ENCODE data around the gene TCEA3. TPM values are rescaled to one million over a fixed set of nuclear protein-coding genes. Genes with fewer than 3 reads are reported as not detected.

The TCEA3 gene
- total RNA-seq, 1 donor from 2014 or later, result not detected

GRCh38 chr1:23441446-23442148 lies 17.0 kb upstream of the TCEA3 start:
- H3K4me1 Mint-ChIP-seq, result no peaks in the 10 kb centered on the region
- no peak overlapping the region for H3K4me3 Mint-ChIP-seq
- no peak overlapping the region for H3K27ac Mint-ChIP-seq
- ChIA-PET POLR2A (no interaction called here), CTCF (no interaction called here)
- intact Hi-C loops (cut with micrococcal nuclease), result no loop called here
- no peak for ATAC-seq (ENCODE audit: low read depth)
- H3K27me3 Mint-ChIP-seq, result no peaks in the 10 kb centered on the region
- TF ChIP-seq CTCF (IDR thresholded peaks at IDR 0.05), result no peak
- H3K36me3 Mint-ChIP-seq (ENCODE audit: low read depth), result no peaks in the 10 kb centered on the region
- no peak for DNase-seq
- no peaks in the 10 kb centered on the region for H3K9me3 Mint-ChIP-seq

GRCh38 chr1:23438545-23438944 lies 14.0 kb upstream of the TCEA3 start:
- ChIA-PET CTCF (no interaction called here), POLR2A (no interaction called here)
- no peak for TF ChIP-seq CTCF (IDR thresholded peaks at IDR 0.05)
- Mint-ChIP-seq H3K27ac (no peak overlapping the region), H3K4me3 (no peak overlapping the region), H3K27me3 (no peaks in the 10 kb centered on the region), H3K9me3 (no peaks in the 10 kb centered on the region), H3K4me1 (no peaks in the 10 kb centered on the region), H3K36me3 (ENCODE audit: low read depth) (peaks cover 1% of the 10 kb centered on the region)
- intact Hi-C loops (cut with micrococcal nuclease), result no loop called here
- ATAC-seq (ENCODE audit: low read depth), result no peak
- DNase-seq, result no peak

GRCh38 chr1:23437355-23437664 lies 12.8 kb upstream of the TCEA3 start:
- H3K9me3 Mint-ChIP-seq, result no peaks in the 10 kb centered on the region
- ChIA-PET CTCF (no interaction called here), POLR2A (no interaction called here)
- no peak overlapping the region for H3K27ac Mint-ChIP-seq
- ATAC-seq (ENCODE audit: low read depth) (no peak), DNase-seq (no peak)
- H3K27me3 Mint-ChIP-seq, result no peaks in the 10 kb centered on the region
- TF ChIP-seq CTCF (IDR thresholded peaks at IDR 0.05), result no peak
- no peaks in the 10 kb centered on the region for H3K4me1 Mint-ChIP-seq
- intact Hi-C loops (cut with micrococcal nuclease), result no loop called here
- H3K4me3 Mint-ChIP-seq, result no peak overlapping the region
- H3K36me3 Mint-ChIP-seq (ENCODE audit: low read depth), result peaks cover 1% of the 10 kb centered on the region

- no peak overlapping the region for H3K27ac Mint-ChIP-seq
- H3K4me3 Mint-ChIP-seq, result no peak overlapping the region
- H3K9me3 Mint-ChIP-seq, result no peaks in the 10 kb centered on the region
- ATAC-seq (ENCODE audit: low read depth), result peak; percentile 62
- no peaks in the 10 kb centered on the region for H3K27me3 Mint-ChIP-seq
- DNase-seq, result no peak
- peaks cover 1% of the 10 kb centered on the region for H3K36me3 Mint-ChIP-seq (ENCODE audit: low read depth)
- intact Hi-C loops (cut with micrococcal nuclease), result no loop called here
- POLR2A ChIA-PET, result no interaction called here
- no peaks in the 10 kb centered on the region for H3K4me1 Mint-ChIP-seq
- CTCF ChIA-PET, result no interaction called here
- TF ChIP-seq CTCF (IDR thresholded peaks at IDR 0.05), result no peak
These were observed 12.2 kb upstream of the TCEA3 start for GRCh38 chr1:23436520-23437354.

GRCh38 chr1:23434260-23434775 lies 9.8 kb upstream of the TCEA3 start:
- Mint-ChIP-seq H3K27ac (no peak overlapping the region), H3K27me3 (peaks cover 5% of the 10 kb centered on the region), H3K4me1 (no peaks in the 10 kb centered on the region), H3K4me3 (no peak overlapping the region), H3K9me3 (no peaks in the 10 kb centered on the region), H3K36me3 (ENCODE audit: low read depth) (peaks cover 1% of the 10 kb centered on the region)
- no peak for ATAC-seq (ENCODE audit: low read depth)
- TF ChIP-seq CTCF (IDR thresholded peaks at IDR 0.05), result no peak
- CTCF ChIA-PET, result no interaction called here
- no peak for DNase-seq
- POLR2A ChIA-PET, result no interaction called here
- intact Hi-C loops (cut with micrococcal nuclease), result no loop called here

Data from activated B cell treated with CpG ODN at 0.5 μM for 24 hours (primary cell).